DMS79 treated with DMSO at 0.1 percent for 48 hours (cell line): ENCODE results near the gene MGAT2.
A peak's percentile ranks its signal among the peaks of the same experiment; 100 is the strongest.
"Not testable (repeated sequence)": the region's sequence is repeated elsewhere in the genome, so short reads cannot be mapped to it uniquely, and the experiment has no call there.

Experiments used
- DNase-seq: peaks from one replicate; lab custom pipeline; 2025; lab: John Stamatoyannopoulos, UW

MGAT2 gene

GRCh38 chr14:49612671-49613070 is 7.9 kb upstream of the MGAT2 start:
- no peak for DNase-seq

- DNase-seq: no peak
Observed at GRCh38 chr14:49614196-49614595, 6.4 kb upstream of the MGAT2 start.

- DNase-seq: no peak
Observed at GRCh38 chr14:49615776-49616175, 4.8 kb upstream of the MGAT2 start.

GRCh38 chr14:49617852-49618519 is 2.6 kb upstream of the MGAT2 start:
- no peak for DNase-seq

- DNase-seq: not testable (repeated sequence)
Observed at GRCh38 chr14:49619273-49619672, 1.3 kb upstream of the MGAT2 start.

- DNase-seq: no peak
Observed at GRCh38 chr14:49619730-49620129, 869 bp upstream of the MGAT2 start.

- DNase-seq: peak; percentile 72
Observed at GRCh38 chr14:49621114-49621881, 699 bp downstream of the MGAT2 start.

GRCh38 chr14:49622022-49622607 is 1.5 kb downstream of the MGAT2 start:
- no peak for DNase-seq

GRCh38 chr14:49623387-49623786 is 2.8 kb downstream of the MGAT2 start:
- no peak for DNase-seq

GRCh38 chr14:49623941-49624839 is 3.6 kb downstream of the MGAT2 start:
- DNase-seq: no peak

- peak; percentile 96 for DNase-seq
Observed at GRCh38 chr14:49633640-49634546, 13.3 kb downstream of the MGAT2 start.

- DNase-seq: peak; percentile 69
Observed at GRCh38 chr14:49634547-49635334, 14.1 kb downstream of the MGAT2 start, which contains the start of gene DNAAF2. TSS of gene DNAAF2 (minus strand) at chr14:49635244. CDS start at chr14:49635149, 95 bp downstream.

GRCh38 chr14:49636866-49637265 is 16.3 kb downstream of the MGAT2 start:
- DNase-seq: no peak

- no peak for DNase-seq
Observed at GRCh38 chr14:49637534-49638078, 17.0 kb downstream of the MGAT2 start.

- no peak for DNase-seq
Observed at GRCh38 chr14:49640540-49641417, 20.2 kb downstream of the MGAT2 start.

- no peak for DNase-seq
Observed at GRCh38 chr14:49641697-49642129, 21.1 kb downstream of the MGAT2 start.

- no peak for DNase-seq
Observed at GRCh38 chr14:49642163-49642562, 21.6 kb downstream of the MGAT2 start.

GRCh38 chr14:49653508-49653907 is 32.9 kb downstream of the MGAT2 start:
- DNase-seq: no peak

GRCh38 chr14:49654511-49654910 is 33.9 kb downstream of the MGAT2 start:
- DNase-seq: no peak
